LoVo (cell line): Measurements from ENCODE around the gene ASTN1.

Experiments used
- DNase-seq: peaks from one replicate; pipeline ENCODE4 v3.0.0-alpha.2; 2016; ENCODE audit warnings: low spot score

Gene ASTN1

GRCh38 chr1:176837708-176838107 lies 326.8 kb downstream of the ASTN1 start:
- no peak for DNase-seq

- DNase-seq = no peak
These were observed 333.4 kb downstream of the ASTN1 start for GRCh38 chr1:176831150-176831549.

- DNase-seq = no peak
These were observed 335.3 kb downstream of the ASTN1 start for GRCh38 chr1:176829261-176829660.

GRCh38 chr1:176826265-176826664 lies 338.2 kb downstream of the ASTN1 start:
- DNase-seq = no peak

GRCh38 chr1:176820391-176821031 lies 344.0 kb downstream of the ASTN1 start:
- DNase-seq = no peak

GRCh38 chr1:176816232-176816631 lies 348.3 kb downstream of the ASTN1 start:
- DNase-seq = no peak

GRCh38 chr1:176815621-176816020 lies 348.9 kb downstream of the ASTN1 start:
- no peak for DNase-seq

GRCh38 chr1:176811511-176812288 lies 352.8 kb downstream of the ASTN1 start:
- no peak for DNase-seq

GRCh38 chr1:176809292-176809691 lies 355.2 kb downstream of the ASTN1 start:
- no peak for DNase-seq
